ENCODE measurements around the gene HYAL3. TPM values are rescaled to one million over a fixed set of nuclear protein-coding genes. Genes with fewer than 3 reads are reported as not detected.

The HYAL3 gene
- total and polyA plus RNA-seq, 2 of the 13 experiments (the other 11 are each of a cell fraction or from before 2014, with no cell fraction given) = 5.5 to 10.4 TPM

DNA sequence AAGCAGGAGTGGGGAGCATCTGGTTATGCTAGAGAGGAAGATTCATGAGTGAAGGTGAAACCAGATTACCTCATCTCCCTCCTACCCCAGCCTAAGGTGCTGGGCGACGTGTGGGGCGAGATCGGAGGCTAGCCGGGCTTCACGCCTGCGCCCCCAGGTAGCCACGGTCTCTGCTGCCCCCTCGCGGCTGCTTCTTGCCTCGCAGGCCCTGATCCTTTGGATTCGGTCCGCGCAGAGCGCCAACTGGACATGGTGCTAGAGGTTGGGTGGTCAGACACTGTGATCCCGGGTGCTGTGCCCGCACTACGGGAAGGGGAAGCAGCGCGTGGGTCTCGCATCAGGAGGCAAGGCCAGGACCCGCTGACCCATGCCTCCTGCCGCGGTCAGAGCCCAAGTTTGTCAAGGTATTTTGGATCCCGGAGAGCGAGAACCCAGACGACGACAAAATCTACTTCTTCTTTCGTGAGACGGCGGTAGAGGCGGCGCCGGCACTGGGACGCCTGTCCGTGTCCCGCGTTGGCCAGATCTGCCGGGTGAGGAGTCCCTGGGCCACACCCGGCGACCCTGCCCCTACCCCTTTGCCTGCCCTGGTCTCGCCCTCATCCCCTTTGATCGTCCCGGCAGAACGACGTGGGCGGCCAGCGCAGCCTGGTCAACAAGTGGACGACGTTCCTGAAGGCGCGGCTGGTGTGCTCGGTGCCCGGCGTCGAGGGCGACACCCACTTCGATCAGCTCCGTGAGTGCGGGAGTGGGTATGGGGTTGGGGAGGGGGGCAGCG is 26.1 kb downstream of the HYAL3 start (continued):
- no peak for TF ChIP-seq NFYC (CRISPR knock-in tag; IDR thresholded peaks at IDR 0.05)
- TF ChIP-seq, protein P1, sequence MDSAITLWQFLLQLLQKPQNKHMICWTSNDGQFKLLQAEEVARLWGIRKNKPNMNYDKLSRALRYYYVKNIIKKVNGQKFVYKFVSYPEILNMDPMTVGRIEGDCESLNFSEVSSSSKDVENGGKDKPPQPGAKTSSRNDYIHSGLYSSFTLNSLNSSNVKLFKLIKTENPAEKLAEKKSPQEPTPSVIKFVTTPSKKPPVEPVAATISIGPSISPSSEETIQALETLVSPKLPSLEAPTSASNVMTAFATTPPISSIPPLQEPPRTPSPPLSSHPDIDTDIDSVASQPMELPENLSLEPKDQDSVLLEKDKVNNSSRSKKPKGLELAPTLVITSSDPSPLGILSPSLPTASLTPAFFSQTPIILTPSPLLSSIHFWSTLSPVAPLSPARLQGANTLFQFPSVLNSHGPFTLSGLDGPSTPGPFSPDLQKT (CRISPR knock-in tag; IDR thresholded peaks at IDR 0.05; ENCODE audit: borderline replicate concordance) = no peak
- TF ChIP-seq ZNF136 (CRISPR knock-in tag; IDR thresholded peaks at IDR 0.05; ENCODE audit: low read depth) = no peak
- TF ChIP-seq, protein P2, sequence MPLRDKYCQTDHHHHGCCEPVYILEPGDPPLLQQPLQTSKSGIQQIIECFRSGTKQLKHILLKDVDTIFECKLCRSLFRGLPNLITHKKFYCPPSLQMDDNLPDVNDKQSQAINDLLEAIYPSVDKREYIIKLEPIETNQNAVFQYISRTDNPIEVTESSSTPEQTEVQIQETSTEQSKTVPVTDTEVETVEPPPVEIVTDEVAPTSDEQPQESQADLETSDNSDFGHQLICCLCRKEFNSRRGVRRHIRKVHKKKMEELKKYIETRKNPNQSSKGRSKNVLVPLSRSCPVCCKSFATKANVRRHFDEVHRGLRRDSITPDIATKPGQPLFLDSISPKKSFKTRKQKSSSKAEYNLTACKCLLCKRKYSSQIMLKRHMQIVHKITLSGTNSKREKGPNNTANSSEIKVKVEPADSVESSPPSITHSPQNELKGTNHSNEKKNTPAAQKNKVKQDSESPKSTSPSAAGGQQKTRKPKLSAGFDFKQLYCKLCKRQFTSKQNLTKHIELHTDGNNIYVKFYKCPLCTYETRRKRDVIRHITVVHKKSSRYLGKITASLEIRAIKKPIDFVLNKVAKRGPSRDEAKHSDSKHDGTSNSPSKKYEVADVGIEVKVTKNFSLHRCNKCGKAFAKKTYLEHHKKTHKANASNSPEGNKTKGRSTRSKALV (CRISPR knock-in tag; IDR thresholded peaks at IDR 0.05) = no peak
- no peak for TF ChIP-seq ZFP36L2 (CRISPR knock-in tag; IDR thresholded peaks at IDR 0.05)
- TF ChIP-seq, protein P3, sequence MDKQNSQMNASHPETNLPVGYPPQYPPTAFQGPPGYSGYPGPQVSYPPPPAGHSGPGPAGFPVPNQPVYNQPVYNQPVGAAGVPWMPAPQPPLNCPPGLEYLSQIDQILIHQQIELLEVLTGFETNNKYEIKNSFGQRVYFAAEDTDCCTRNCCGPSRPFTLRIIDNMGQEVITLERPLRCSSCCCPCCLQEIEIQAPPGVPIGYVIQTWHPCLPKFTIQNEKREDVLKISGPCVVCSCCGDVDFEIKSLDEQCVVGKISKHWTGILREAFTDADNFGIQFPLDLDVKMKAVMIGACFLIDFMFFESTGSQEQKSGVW (CRISPR knock-in tag; IDR thresholded peaks at IDR 0.05; ENCODE audit: borderline replicate concordance) = no peak
- TF ChIP-seq ZNF124 (CRISPR knock-in tag; IDR thresholded peaks at IDR 0.05) = peak; percentile 69; the same call in 1 of the 2 replicates
- TF ChIP-seq HDAC1 (CRISPR knock-in tag; IDR thresholded peaks at IDR 0.05) = peak; percentile 57
- TF ChIP-seq TAF15 (IDR thresholded peaks at IDR 0.05; ENCODE audit: low read depth, low read length, poor library complexity, severe bottlenecking) = no peak
- no peak for TF ChIP-seq ZNF530 (CRISPR knock-in tag; IDR thresholded peaks at IDR 0.05; ENCODE audit: low read depth)
- peak; percentile 65; the same call in 1 of the 2 replicates for TF ChIP-seq SPEN (CRISPR knock-in tag; IDR thresholded peaks at IDR 0.05; ENCODE audit: low read depth)
- TF ChIP-seq GPN1 (CRISPR knock-in tag; IDR thresholded peaks at IDR 0.05; ENCODE audit: borderline replicate concordance) = no peak; the same call in 1 of the 2 replicates
- TF ChIP-seq, protein P4, sequence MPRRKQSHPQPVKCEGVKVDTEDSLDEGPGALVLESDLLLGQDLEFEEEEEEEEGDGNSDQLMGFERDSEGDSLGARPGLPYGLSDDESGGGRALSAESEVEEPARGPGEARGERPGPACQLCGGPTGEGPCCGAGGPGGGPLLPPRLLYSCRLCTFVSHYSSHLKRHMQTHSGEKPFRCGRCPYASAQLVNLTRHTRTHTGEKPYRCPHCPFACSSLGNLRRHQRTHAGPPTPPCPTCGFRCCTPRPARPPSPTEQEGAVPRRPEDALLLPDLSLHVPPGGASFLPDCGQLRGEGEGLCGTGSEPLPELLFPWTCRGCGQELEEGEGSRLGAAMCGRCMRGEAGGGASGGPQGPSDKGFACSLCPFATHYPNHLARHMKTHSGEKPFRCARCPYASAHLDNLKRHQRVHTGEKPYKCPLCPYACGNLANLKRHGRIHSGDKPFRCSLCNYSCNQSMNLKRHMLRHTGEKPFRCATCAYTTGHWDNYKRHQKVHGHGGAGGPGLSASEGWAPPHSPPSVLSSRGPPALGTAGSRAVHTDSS (CRISPR knock-in tag; conservative IDR thresholded peaks at IDR 0.05) = no peak
- TF ChIP-seq, protein P5, sequence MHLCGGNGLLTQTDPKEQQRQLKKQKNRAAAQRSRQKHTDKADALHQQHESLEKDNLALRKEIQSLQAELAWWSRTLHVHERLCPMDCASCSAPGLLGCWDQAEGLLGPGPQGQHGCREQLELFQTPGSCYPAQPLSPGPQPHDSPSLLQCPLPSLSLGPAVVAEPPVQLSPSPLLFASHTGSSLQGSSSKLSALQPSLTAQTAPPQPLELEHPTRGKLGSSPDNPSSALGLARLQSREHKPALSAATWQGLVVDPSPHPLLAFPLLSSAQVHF (CRISPR knock-in tag; IDR thresholded peaks at IDR 0.05) = no peak
- no peak for TF ChIP-seq ZNF816 (CRISPR knock-in tag; IDR thresholded peaks at IDR 0.05; ENCODE audit: borderline replicate concordance)
- TF ChIP-seq TBX2 (CRISPR knock-in tag; IDR thresholded peaks at IDR 0.05; ENCODE audit: borderline replicate concordance) = peak; percentile 61; the same call in 1 of the 2 replicates
- no peak for TF ChIP-seq RNF2 (conservative IDR thresholded peaks at IDR 0.05; ENCODE audit: low read depth)
- TF ChIP-seq ZNF263 (CRISPR knock-in tag; IDR thresholded peaks at IDR 0.05) = no peak; the same call in 1 of the 2 replicates
- TF ChIP-seq ZNF83 (CRISPR knock-in tag; IDR thresholded peaks at IDR 0.05; ENCODE audit: borderline replicate concordance) = no peak
- TF ChIP-seq JUND (CRISPR knock-in tag; IDR thresholded peaks at IDR 0.05) = peak; percentile 61; the same call in 1 of the 2 replicates
- TF ChIP-seq ZNF501 (CRISPR knock-in tag; IDR thresholded peaks at IDR 0.05) = 0 out of 2 replicates have a peak, but pooled peaks have one; percentile 30
- no peak for TF ChIP-seq IKZF4 (CRISPR knock-in tag; IDR thresholded peaks at IDR 0.05; ENCODE audit: borderline replicate concordance, low read depth, not compliant biosample characterization)
- TF ChIP-seq TBL1XR1 (IDR thresholded peaks at IDR 0.05; ENCODE audit: borderline replicate concordance, low read length, partially characterized antibody) = no peak
- TF ChIP-seq HOXA5 (CRISPR knock-in tag; IDR thresholded peaks at IDR 0.05) = no peak
